Measurements from ENCODE around the gene PURA.

DNA sequence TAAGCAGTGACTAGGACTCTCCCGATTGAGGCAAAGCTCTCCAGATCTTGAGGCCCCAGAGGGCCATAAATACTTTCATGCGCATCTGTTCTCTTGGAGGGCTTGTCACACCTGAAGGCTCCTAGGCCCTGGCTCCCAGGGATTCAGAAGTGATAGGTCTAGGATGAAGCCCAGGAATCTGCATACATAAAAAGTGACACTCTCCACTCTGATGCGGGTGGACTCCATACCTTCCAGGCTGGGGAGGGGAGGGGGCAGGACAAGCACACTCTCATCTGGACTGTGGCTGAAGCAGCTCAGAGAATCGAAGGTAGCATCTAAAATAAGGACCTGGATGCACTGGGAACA lies 52.0 kb downstream of the PURA start:
- TF ChIP-seq, protein P1, sequence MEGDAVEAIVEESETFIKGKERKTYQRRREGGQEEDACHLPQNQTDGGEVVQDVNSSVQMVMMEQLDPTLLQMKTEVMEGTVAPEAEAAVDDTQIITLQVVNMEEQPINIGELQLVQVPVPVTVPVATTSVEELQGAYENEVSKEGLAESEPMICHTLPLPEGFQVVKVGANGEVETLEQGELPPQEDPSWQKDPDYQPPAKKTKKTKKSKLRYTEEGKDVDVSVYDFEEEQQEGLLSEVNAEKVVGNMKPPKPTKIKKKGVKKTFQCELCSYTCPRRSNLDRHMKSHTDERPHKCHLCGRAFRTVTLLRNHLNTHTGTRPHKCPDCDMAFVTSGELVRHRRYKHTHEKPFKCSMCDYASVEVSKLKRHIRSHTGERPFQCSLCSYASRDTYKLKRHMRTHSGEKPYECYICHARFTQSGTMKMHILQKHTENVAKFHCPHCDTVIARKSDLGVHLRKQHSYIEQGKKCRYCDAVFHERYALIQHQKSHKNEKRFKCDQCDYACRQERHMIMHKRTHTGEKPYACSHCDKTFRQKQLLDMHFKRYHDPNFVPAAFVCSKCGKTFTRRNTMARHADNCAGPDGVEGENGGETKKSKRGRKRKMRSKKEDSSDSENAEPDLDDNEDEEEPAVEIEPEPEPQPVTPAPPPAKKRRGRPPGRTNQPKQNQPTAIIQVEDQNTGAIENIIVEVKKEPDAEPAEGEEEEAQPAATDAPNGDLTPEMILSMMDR (IDR thresholded peaks at IDR 0.05): no peak
- no peak for TF ChIP-seq POLR2A (IDR thresholded peaks at IDR 0.05)

Measured in body of pancreas (tissue), 4 donors.